GM12878 (cell line): ENCODE results near the gene AVEN. TPM values are rescaled to one million over a fixed set of nuclear protein-coding genes. Genes with fewer than 3 reads are reported as not detected.

ENCODE experiments used
- ATAC-seq: fragments of 200-7000 bp; cut with Tn5 transposase; 3 replicates; pipeline ENCODE4 v1.9.1; 2020; ENCODE audit warnings: mild to moderate bottlenecking, moderate library complexity
- BruUV-seq: library from RNA; stranded (reverse); fragments of 400-500 nt; replicated peaks from 2 replicates; lab custom pipeline; 2021; lab: Mats Ljungman, UMichigan
- CTCF ChIA-PET: fragments of 300-600 bp; sonication (Branson Sonifier 250); formaldehyde crosslinking; extraction: SDS; loops from one replicate; lab custom pipeline; 2021; ENCODE audit warnings: inconsistent platforms; lab: Yijun Ruan, JAX
- POLR2A ChIA-PET: fragments of 350-600 bp; formaldehyde crosslinking; extraction: SDS; loops from one replicate; lab custom pipeline; 2021; ENCODE audit warnings: inconsistent platforms; lab: Charles Lee
- RAD21 ChIA-PET: fragments of 300-600 bp; sonication (Branson Sonifier 250); formaldehyde crosslinking; loops from one replicate; lab custom pipeline; 2023; ENCODE audit warnings: antibody characterized with exemption; ENCODE audit not compliant: unreplicated experiment; lab: Charles Lee
- SMC1A ChIA-PET: fragments of 300-600 bp; sonication (Branson Sonifier 250); formaldehyde crosslinking; loops from one replicate; lab custom pipeline; 2023; ENCODE audit not compliant: unreplicated experiment, uncharacterized antibody; lab: Charles Lee
- DNase-seq: peaks from one replicate; pipeline ENCODE4 v3.0.0-alpha.2; 2011; ENCODE audit warnings: low read depth, low spot score
- FAIRE-seq: peaks from 3 replicates; lab custom pipeline; 2011; peaks lifted over from hg19 to GRCh38; lab: Jason Lieb, UNC
- H2AFZ ChIP-seq: 2 replicates; pipeline ENCODE4 v1.6.0; 2011; ENCODE audit warnings: low read depth, low read length, control low read depth; ENCODE audit not compliant: control insufficient read depth
- H3K27ac ChIP-seq: 2 replicates; pipeline ENCODE4 v1.5.1; 2011; ENCODE audit warnings: control low read depth; ENCODE audit not compliant: control insufficient read depth, insufficient read depth
- H3K27me3 ChIP-seq, 2 experiments: replicated peaks in 1 of 2; 2 replicates each; pipeline versions ENCODE4 v1.6.0 to v1.6.1; 2011; ENCODE audit warnings: low read length in 1 of 2; ENCODE audit not compliant: control insufficient read depth in 2 of 2, insufficient read depth in 2 of 2
- H3K36me3 ChIP-seq, 2 experiments: 2 replicates each; pipeline ENCODE4 v1.5.1; 2011; ENCODE audit warnings: low read length in 1 of 2; ENCODE audit not compliant: control insufficient read depth in 2 of 2, insufficient read depth in 2 of 2
- H3K4me1 ChIP-seq: 2 replicates; pipeline ENCODE4 v1.6.1; 2011; ENCODE audit warnings: mild to moderate bottlenecking, low read length, moderate library complexity, mixed read lengths; ENCODE audit not compliant: control insufficient read depth, insufficient read depth
- H3K4me2 ChIP-seq: 2 replicates; pipeline ENCODE4 v1.6.0; 2011; ENCODE audit warnings: control low read depth; ENCODE audit not compliant: control insufficient read depth, insufficient read depth
- H3K4me3 ChIP-seq: fragments of 200-600 bp; sonication (generic); 2 replicates; pipeline ENCODE4 v1.5.1; 2016
- H3K79me2 ChIP-seq: 2 replicates; pipeline ENCODE4 v1.6.0; 2011; ENCODE audit warnings: low read length; ENCODE audit not compliant: control insufficient read depth, insufficient read depth
- H3K9ac ChIP-seq: 2 replicates; pipeline ENCODE4 v1.8.0; 2011; ENCODE audit warnings: low read length, control low read depth, mixed read lengths; ENCODE audit not compliant: control insufficient read depth, insufficient read depth
- H3K9me3 ChIP-seq: replicated peaks from 3 replicates; pipeline ENCODE4 v1.5.1; 2011; ENCODE audit warnings: mild to moderate bottlenecking, low read length; ENCODE audit not compliant: control insufficient read depth, insufficient read depth
- H4K20me1 ChIP-seq: 2 replicates; pipeline ENCODE4 v1.6.0; 2011; ENCODE audit not compliant: control insufficient read depth, insufficient read depth
- CREM ChIP-seq: IDR thresholded peaks from 2 replicates; pipeline ENCODE4 v1.6.1; 2014; ENCODE audit warnings: antibody characterized with exemption, low read depth
- ESRRA ChIP-seq: IDR thresholded peaks from 2 replicates; pipeline ENCODE4 v1.6.1; 2012; ENCODE audit warnings: mild to moderate bottlenecking, low read length, improper control_type of control experiment
- EZH2 ChIP-seq: IDR thresholded peaks from 2 replicates; pipeline ENCODE4 v1.6.1; 2012; ENCODE audit warnings: low read depth, mild to moderate bottlenecking, control low read depth, inconsistent platforms, low read length, borderline replicate concordance; ENCODE audit not compliant: control insufficient read depth
- MEF2A ChIP-seq: IDR thresholded peaks from 2 replicates; pipeline ENCODE4 v1.6.1; 2011; ENCODE audit warnings: low read depth, mild to moderate bottlenecking, low read length, moderate library complexity; ENCODE audit not compliant: insufficient read depth
- MXI1 ChIP-seq: fragments of 150-350 bp; IDR thresholded peaks from 2 replicates; pipeline ENCODE4 v1.6.1; 2011; ENCODE audit warnings: low read depth, mild to moderate bottlenecking, inconsistent platforms, low read length, improper control_type of control experiment
- NFIC ChIP-seq: IDR thresholded peaks from 2 replicates; pipeline ENCODE4 v1.6.1; 2012; ENCODE audit warnings: low read depth, mild to moderate bottlenecking, inconsistent platforms, low read length, moderate library complexity
- NR2C1 ChIP-seq: fragments of 450-650 bp; IDR thresholded peaks from 2 replicates; pipeline ENCODE4 v1.6.1; 2017; ENCODE audit warnings: antibody characterized with exemption, mild to moderate bottlenecking, moderate library complexity
- PAX8 ChIP-seq: fragments of 450-650 bp; IDR thresholded peaks from 2 replicates; pipeline ENCODE4 v1.6.1; 2017; ENCODE audit warnings: mild to moderate bottlenecking, moderate library complexity
- POLR2A ChIP-seq: IDR thresholded peaks from 2 replicates; pipeline ENCODE4 v1.6.1; 2011; ENCODE audit warnings: low read depth, mild to moderate bottlenecking, low read length
- RB1 ChIP-seq: fragments of 450-650 bp; formaldehyde crosslinking; IDR thresholded peaks from 2 replicates; pipeline ENCODE4 v1.6.1; 2017; ENCODE audit warnings: mild to moderate bottlenecking, borderline replicate concordance
- SMAD5 ChIP-seq: IDR thresholded peaks from 2 replicates; pipeline ENCODE4 v1.6.1; 2016; ENCODE audit warnings: antibody characterized with exemption, low read depth
- SREBF1 ChIP-seq: IDR thresholded peaks from 2 replicates; pipeline ENCODE4 v1.6.1; 2012; ENCODE audit warnings: mild to moderate bottlenecking, low read length
- SRF ChIP-seq, 2 experiments: IDR thresholded peaks; 2 replicates each; pipeline ENCODE4 v1.6.1; 2011; ENCODE audit warnings: low read depth in 2 of 2, low read length in 2 of 2, mild to moderate bottlenecking in 1 of 2, moderate library complexity in 1 of 2
- ZZZ3 ChIP-seq: IDR thresholded peaks from 2 replicates; pipeline ENCODE4 v1.6.1; 2011; ENCODE audit warnings: low read depth; ENCODE audit not compliant: control insufficient read depth, insufficient read length
- WGBS: methylation state at CpG from one replicate; pipeline ENCODE4 v1.1.6; 2016; ENCODE audit warnings: low lambda C conversion rate; ENCODE audit not compliant: insufficient replicate concordance, insufficient coverage; ENCODE audit errors: missing lambda C conversion rate; 5-methylcytosine and 5-hydroxymethylcytosine counted together
- in situ Hi-C: fragments of 300-500 bp; cut with MboI; formaldehyde crosslinking; loops from 9 replicates; pipeline ENCODE4 v1.14.3; 2018; ENCODE audit warnings: mixed read lengths
- intact Hi-C: fragments of 100-400 bp; cut with micrococcal nuclease; formaldehyde crosslinking; loops from one replicate; pipeline ENCODE4 v1.14.2; 2022; ENCODE audit not compliant: unreplicated experiment
- polyA plus RNA-seq, 11 experiments: library from polyadenylated mRNA; depleted of rRNA in 4 of 11; unstranded in 6 of 11; stranded (reverse) in 5 of 11; fragments of >200 nt; fragmentation: Nextera tagmentation in 4 of 11; fragmentation: Illumina TruSeq in 1 of 11; extraction: Ambion mirVana in 4 of 11; extraction: Trizol in 1 of 11; gene quantifications; 1 replicate in 1 of 11; 2 replicates in 10 of 11; pipeline versions ENCODE4 v1.2.1 to v1.2.3, GENCODE V29; 2011 to 2016; ENCODE audit warnings: inconsistent platforms in 2 of 11, missing spikeins in 2 of 11, low read depth in 1 of 11
- total RNA-seq, 4 experiments: library from RNA; depleted of rRNA in 3 of 4; stranded (reverse); fragments of >200 nt in 3 of 4; fragmentation: Illumina TruSeq in 1 of 4; extraction: Trizol in 1 of 4; gene quantifications; 2 replicates each; pipeline versions ENCODE4 v1.2.1 to v1.2.3, GENCODE V29; 2013 to 2021
- TF ChIP-seq, protein P1 (sequence below): fragments of 150-350 bp; IDR thresholded peaks from 2 replicates; pipeline ENCODE4 v1.6.1; 2016; ENCODE audit warnings: low read depth, low read length
- TF ChIP-seq, protein P2 (sequence below): fragments of 450-650 bp; IDR thresholded peaks from 2 replicates; pipeline ENCODE4 v1.6.1; 2018; ENCODE audit warnings: mild to moderate bottlenecking, low read depth, moderate library complexity; ENCODE audit not compliant: partially characterized antibody

AVEN gene
- total and polyA plus RNA-seq, 10 of the 15 experiments (the other 5 are each of a cell fraction or from before 2014, with no cell fraction given): 1.4 to 15.1 (median 10.5) TPM

DNA sequence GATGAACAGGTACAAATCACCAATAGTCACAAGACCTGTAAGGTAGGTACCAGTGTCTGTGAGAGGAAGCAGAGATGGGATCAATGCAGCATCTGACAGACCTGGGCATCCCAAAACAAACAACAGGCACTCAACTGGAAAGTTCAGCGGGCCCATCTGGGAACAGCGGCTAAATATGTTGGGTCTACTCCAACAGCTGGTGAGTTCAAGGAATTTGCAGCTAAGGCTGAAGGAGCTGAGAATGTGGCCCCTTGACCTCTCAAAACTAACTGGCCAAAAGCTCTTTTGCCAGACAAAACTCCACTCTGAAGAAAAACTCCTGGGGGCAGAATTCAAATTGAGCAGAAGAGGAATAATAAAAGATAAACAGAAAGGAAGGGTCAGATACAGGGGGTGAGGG is 24.4 kb downstream of the AVEN start:
- H3K4me1 ChIP-seq: no peaks in the 10 kb centered on the region
- H3K9me3 ChIP-seq: no peaks in the 10 kb centered on the region; the same call in 2 of the 3 replicates
- H3K36me3 ChIP-seq: no peaks in the 10 kb centered on the region
- no peak overlapping the region for H3K9ac ChIP-seq
- ChIA-PET SMC1A (no interaction called here), POLR2A (no interaction called here), RAD21 (interaction anchor here (0.6 kb wide), 1 partner anchor 13 kb away, joined by 3 read pairs; no protein-coding TSS in a partner anchor), CTCF (no interaction called here)
- no peak for DNase-seq
- intact Hi-C loops (no loop called here), in situ Hi-C loops (no loop called here)
- no peaks in the 10 kb centered on the region for H4K20me1 ChIP-seq
- WGBS: 100% methylated on average over 2 of the region's 2 CpGs
- no TSS peak for BruUV-seq
- no peak overlapping the region for H3K27ac ChIP-seq
- FAIRE-seq: no peak
- H3K79me2 ChIP-seq: no peaks in the 10 kb centered on the region
- H3K4me3 ChIP-seq: no peak overlapping the region
- no peak overlapping the region for H3K4me2 ChIP-seq
- H2AFZ ChIP-seq: no peak overlapping the region
- no peaks in the 10 kb centered on the region for H3K27me3 ChIP-seq
- TF ChIP-seq SRF (IDR thresholded peaks at IDR 0.05; ENCODE audit: low read depth in 2 of 2, low read length in 2 of 2) (no peak), EZH2 (no peak), SREBF1 (no peak), MXI1 (no peak), PAX8 (no peak), POLR2A (no peak), NFIC (no peak), MEF2A (no peak), ZZZ3 (no peak), SMAD5 (no peak), NR2C1 (no peak), ESRRA (no peak), RB1 (no peak), CREM (no peak)
- TF ChIP-seq, protein P1, sequence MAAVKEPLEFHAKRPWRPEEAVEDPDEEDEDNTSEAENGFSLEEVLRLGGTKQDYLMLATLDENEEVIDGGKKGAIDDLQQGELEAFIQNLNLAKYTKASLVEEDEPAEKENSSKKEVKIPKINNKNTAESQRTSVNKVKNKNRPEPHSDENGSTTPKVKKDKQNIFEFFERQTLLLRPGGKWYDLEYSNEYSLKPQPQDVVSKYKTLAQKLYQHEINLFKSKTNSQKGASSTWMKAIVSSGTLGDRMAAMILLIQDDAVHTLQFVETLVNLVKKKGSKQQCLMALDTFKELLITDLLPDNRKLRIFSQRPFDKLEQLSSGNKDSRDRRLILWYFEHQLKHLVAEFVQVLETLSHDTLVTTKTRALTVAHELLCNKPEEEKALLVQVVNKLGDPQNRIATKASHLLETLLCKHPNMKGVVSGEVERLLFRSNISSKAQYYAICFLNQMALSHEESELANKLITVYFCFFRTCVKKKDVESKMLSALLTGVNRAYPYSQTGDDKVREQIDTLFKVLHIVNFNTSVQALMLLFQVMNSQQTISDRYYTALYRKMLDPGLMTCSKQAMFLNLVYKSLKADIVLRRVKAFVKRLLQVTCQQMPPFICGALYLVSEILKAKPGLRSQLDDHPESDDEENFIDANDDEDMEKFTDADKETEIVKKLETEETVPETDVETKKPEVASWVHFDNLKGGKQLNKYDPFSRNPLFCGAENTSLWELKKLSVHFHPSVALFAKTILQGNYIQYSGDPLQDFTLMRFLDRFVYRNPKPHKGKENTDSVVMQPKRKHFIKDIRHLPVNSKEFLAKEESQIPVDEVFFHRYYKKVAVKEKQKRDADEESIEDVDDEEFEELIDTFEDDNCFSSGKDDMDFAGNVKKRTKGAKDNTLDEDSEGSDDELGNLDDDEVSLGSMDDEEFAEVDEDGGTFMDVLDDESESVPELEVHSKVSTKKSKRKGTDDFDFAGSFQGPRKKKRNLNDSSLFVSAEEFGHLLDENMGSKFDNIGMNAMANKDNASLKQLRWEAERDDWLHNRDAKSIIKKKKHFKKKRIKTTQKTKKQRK: no peak
- TF ChIP-seq, protein P2, sequence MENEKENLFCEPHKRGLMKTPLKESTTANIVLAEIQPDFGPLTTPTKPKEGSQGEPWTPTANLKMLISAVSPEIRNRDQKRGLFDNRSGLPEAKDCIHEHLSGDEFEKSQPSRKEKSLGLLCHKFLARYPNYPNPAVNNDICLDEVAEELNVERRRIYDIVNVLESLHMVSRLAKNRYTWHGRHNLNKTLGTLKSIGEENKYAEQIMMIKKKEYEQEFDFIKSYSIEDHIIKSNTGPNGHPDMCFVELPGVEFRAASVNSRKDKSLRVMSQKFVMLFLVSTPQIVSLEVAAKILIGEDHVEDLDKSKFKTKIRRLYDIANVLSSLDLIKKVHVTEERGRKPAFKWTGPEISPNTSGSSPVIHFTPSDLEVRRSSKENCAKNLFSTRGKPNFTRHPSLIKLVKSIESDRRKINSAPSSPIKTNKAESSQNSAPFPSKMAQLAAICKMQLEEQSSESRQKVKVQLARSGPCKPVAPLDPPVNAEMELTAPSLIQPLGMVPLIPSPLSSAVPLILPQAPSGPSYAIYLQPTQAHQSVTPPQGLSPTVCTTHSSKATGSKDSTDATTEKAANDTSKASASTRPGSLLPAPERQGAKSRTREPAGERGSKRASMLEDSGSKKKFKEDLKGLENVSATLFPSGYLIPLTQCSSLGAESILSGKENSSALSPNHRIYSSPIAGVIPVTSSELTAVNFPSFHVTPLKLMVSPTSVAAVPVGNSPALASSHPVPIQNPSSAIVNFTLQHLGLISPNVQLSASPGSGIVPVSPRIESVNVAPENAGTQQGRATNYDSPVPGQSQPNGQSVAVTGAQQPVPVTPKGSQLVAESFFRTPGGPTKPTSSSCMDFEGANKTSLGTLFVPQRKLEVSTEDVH: no peak
- no peak for ATAC-seq
